GM15510 (cell line): Measurements from ENCODE around the gene CEP41.

ENCODE experiments used
- POLR2A ChIP-seq: IDR thresholded peaks from 3 replicates; pipeline ENCODE4 v1.6.1; 2011; ENCODE audit warnings: borderline replicate concordance; ENCODE audit not compliant: insufficient read length; ENCODE audit errors: extremely low read depth

The CEP41 gene

GRCh38 chr7:130387628-130388403 lies 53.0 kb downstream of the CEP41 start:
- no peak for TF ChIP-seq POLR2A

GRCh38 chr7:130387306-130387627 lies 53.5 kb downstream of the CEP41 start:
- no peak for TF ChIP-seq POLR2A

GRCh38 chr7:130386876-130387275 lies 53.9 kb downstream of the CEP41 start:
- no peak for TF ChIP-seq POLR2A

- TF ChIP-seq POLR2A, result no peak
Measured at GRCh38 chr7:130385600-130386066, 55.2 kb downstream of the CEP41 start.

- TF ChIP-seq POLR2A, result no peak
Measured at GRCh38 chr7:130384841-130385599, 55.8 kb downstream of the CEP41 start.

DNA sequence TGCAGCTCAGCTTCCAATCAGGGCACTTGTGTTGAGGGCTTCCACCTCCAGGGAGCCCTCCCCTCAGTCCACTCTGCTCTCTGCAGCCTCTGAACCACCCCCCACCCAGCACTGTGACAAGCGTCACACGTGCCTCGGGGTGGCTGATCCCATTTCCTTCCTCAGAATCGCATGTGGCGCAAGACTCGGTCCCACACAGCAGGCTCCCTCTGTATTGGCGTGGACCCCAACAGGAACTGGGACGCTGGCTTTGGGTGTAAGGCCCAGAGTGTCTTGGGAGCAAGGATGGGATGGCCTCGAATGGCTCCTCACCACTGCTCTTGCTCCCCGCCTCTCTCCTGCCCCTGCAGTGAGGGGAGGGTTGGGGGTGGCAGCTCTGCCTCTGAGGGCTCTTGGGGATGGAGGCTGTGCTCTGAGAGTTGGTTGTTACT lies 56.4 kb downstream of the CEP41 start:
- TF ChIP-seq POLR2A, result no peak

DNA sequence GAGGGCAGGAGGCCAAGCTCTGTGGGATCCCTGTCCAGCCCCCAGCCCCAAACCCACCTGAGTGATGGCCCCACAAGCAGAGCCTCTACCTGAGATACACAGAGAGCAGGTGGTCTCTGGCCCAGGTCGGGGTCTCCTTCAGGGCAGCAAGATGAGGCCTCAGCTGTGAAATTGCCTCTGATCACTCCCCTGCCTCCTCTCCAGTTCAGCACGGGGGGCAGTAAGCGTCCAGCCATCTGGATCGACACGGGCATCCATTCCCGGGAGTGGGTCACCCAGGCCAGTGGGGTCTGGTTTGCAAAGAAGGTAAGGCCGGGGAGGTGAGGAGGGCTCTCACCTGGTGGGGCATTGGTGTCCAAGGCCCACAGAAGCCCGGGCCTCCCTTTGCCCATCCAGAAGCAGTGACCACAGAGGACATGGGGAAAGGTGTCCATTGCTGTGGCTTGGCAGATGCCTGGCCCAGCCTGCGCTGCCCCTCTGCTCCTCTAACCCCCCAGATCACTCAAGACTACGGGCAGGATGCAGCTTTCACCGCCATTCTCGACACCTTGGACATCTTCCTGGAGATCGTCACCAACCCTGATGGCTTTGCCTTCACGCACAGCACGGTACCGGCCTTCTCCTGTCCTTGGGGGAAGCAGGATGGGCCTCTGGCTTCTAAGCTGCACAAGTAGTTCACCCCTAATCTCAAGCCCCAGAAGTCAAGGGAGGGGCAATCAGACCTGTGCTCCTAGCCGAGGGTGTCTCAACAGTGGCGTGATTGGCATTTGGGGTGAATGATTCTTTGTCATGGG lies 57.4 kb downstream of the CEP41 start:
- no peak for TF ChIP-seq POLR2A

DNA sequence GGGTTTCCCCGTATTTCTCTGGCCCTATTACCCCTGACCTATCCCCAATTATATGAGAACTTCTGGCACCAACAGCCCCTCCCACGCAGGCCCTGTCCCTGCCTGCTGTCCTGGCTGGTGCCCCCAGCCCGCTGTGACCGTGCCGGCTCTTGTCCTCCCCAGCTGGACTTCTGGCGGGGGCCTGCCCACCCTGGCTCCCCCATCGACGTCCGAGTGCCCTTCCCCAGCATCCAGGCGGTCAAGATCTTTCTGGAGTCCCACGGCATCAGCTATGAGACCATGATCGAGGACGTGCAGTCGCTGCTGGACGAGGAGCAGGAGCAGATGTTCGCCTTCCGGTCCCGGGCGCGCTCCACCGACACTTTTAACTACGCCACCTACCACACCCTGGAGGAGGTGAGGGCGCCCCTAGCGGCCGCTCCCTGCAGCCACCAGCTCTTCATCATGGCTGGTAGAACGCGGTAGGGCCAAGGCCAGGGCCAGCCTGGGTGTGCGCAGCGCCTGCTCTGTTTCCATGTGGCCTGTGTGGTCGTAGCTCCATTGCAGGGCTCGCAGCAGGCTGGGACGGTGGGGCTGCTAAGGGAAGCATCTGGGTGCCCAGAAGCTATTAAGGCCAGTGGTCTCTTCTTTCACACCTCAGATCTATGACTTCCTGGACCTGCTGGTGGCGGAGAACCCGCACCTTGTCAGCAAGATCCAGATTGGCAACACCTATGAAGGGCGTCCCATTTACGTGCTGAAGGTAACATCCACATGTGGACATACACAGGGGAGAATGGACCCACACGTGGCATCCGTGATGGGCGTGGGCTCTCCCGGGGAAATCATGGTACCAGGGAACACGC lies 59.1 kb downstream of the CEP41 start:
- no peak for TF ChIP-seq POLR2A

GRCh38 chr7:130380861-130381455 lies 59.9 kb downstream of the CEP41 start:
- no peak for TF ChIP-seq POLR2A

DNA sequence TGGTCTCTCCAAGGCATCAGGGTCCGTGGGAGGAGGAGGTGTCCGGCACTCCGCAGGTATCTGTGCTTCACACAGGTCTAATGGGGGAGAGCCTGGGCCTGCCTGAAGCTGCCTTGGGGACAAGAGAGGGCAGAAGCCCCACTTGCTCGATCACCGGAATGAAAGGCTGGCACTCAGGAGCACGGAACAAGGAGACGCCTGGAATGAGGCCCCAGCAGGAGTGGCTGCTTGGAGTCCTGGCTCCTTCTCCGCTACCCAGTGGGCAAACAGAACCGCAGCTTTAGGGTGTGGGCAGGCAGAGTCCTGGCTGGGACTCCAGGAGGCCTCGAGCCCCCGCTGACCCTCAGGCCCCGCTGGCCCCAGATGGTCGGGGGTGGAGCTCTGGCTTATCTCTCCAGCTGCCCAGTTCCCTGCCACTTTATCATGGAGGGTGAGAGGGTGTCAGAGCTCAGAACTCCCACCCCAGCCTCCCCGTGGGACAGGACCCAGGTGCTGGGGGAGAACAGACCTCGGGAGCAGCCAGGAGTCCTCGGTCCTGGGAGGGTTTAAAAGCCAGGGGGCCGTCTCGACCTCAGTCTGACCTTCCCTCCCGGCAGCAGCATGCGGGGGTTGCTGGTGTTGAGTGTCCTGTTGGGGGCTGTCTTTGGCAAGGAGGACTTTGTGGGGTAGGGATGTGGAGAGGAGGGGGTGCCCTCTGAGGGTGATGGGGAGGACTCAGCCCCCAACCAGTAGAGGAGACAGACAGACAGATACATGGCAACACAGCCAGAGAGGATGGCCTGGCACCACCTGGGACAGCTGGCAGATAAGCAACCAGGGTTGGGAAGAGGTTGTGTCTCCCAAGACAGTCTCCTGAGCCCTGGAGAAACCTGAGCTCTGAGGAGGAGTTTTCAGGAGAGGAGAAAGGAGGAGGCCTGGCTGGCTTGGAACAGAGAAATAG lies 60.6 kb downstream of the CEP41 start, which contains the start of gene CPA1:
CPA1 (plus strand) TSS at position 574 of the 940 bp plus-strand sequence; CDS start at position 601, 27 bp downstream.
- TF ChIP-seq POLR2A, result no peak

GRCh38 chr7:130379532-130379920 lies 61.3 kb downstream of the CEP41 start:
- TF ChIP-seq POLR2A, result no peak

GRCh38 chr7:130379019-130379418 lies 61.8 kb downstream of the CEP41 start:
- TF ChIP-seq POLR2A, result no peak

DNA sequence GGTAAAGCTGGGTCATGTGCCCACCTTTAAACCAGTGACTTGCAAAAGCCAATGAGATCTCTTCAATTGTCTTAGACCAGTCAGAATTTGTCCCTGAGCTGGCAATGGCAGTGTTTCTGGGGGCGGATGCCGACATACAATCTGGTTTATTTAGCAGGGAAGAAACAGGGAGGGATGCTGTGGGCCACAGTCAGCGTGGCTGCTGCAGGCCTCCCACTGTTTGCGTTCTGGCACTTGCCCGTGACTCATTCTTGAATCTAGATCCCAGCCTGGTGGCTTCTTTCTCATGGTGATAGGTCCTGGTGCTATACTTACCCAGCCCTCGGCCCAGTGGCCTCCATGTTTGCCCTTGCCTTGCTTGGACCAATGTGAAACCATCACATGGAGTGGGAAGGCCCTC lies 63.6 kb downstream of the CEP41 start:
- TF ChIP-seq POLR2A, result no peak
